ENCODE data around the gene APCDD1L.

- no peak for TF ChIP-seq EP300 (conservative IDR thresholded peaks at IDR 0.05; ENCODE audit: poor library complexity, severe bottlenecking)
- no peak for TF ChIP-seq CTCF (IDR thresholded peaks at IDR 0.05; ENCODE audit: poor library complexity, severe bottlenecking)
- TF ChIP-seq RAD21 (conservative IDR thresholded peaks at IDR 0.05), result no peak
- no peak for TF ChIP-seq TAF1 (IDR thresholded peaks at IDR 0.05; ENCODE audit: low read depth)
- no peak for TF ChIP-seq MXI1 (conservative IDR thresholded peaks at IDR 0.05; ENCODE audit: poor library complexity, severe bottlenecking)
- TF ChIP-seq POLR2AphosphoS5 (IDR thresholded peaks at IDR 0.05), result no peak
- no peak for TF ChIP-seq EZH2 (IDR thresholded peaks at IDR 0.05; ENCODE audit: borderline replicate concordance, insufficient read depth, low read length, poor library complexity, severe bottlenecking)
- TF ChIP-seq REST (IDR thresholded peaks at IDR 0.05; ENCODE audit: borderline replicate concordance), result no peak
- TF ChIP-seq SMC3 (conservative IDR thresholded peaks at IDR 0.05; ENCODE audit: poor library complexity), result no peak
These were observed 44.6 kb downstream of the APCDD1L start for GRCh38 chr20:58470336-58471192.

Data from neural cell (in vitro differentiated cells).